IPS-15b (cell line): ENCODE results near the gene TYRO3.

Source experiments
- H3K27me3 ChIP-seq: one replicate; pipeline ENCODE4 v1.6.1; 2013; ENCODE audit warnings: low read length; ENCODE audit not compliant: control insufficient read depth, insufficient read depth
- H3K36me3 ChIP-seq: one replicate; pipeline ENCODE4 v1.6.1; 2013; ENCODE audit warnings: low read length; ENCODE audit not compliant: control insufficient read depth, insufficient read depth
- H3K4me1 ChIP-seq: one replicate; pipeline ENCODE4 v1.6.1; 2013; ENCODE audit warnings: mild to moderate bottlenecking, low read length; ENCODE audit not compliant: control insufficient read depth, insufficient read depth
- H3K4me3 ChIP-seq: one replicate; pipeline ENCODE4 v1.5.1; 2013; ENCODE audit warnings: low read depth, low read length
- H3K9ac ChIP-seq: one replicate; pipeline ENCODE4 v1.6.1; 2013; ENCODE audit warnings: low read depth, mild to moderate bottlenecking, low read length
- H3K9me3 ChIP-seq: one replicate; pipeline ENCODE4 v1.6.1; 2013; ENCODE audit warnings: mild to moderate bottlenecking, low read length; ENCODE audit not compliant: control insufficient read depth, insufficient read depth

TYRO3 gene

GRCh38 chr15:41557673-41558399, 1.2 kb upstream of the TYRO3 start:
- Histone ChIP-seq H3K4me3 (peak overlapping the region; percentile 63), H3K27me3 (no peaks in the 10 kb centered on the region), H3K36me3 (peaks cover 5% of the 10 kb centered on the region), H3K9ac (no peak overlapping the region), H3K9me3 (no peaks in the 10 kb centered on the region), H3K4me1 (peaks cover 28% of the 10 kb centered on the region)

DNA sequence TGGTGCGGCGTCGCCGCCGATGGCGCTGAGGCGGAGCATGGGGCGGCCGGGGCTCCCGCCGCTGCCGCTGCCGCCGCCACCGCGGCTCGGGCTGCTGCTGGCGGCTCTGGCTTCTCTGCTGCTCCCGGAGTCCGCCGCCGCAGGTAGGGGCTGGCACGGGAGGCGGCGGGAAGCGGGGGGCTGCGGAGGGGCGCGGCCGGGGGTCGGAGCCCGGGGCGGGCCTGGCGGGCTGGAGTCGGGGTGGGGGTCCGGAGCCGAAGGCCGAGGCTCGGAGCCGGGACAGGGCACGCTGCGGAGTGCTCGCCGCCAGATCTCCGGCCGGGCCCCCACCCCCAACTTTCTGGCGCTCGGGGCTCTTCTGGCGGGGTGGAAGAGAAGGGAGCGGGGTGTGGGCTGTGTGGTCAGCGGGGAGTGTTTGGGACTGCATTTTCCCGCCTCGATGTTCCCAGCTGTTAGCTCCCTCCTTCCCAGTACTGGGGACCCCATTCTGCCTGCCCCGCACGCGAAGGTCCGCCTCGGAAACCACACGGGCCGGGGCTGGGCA, 299 bp downstream of the TYRO3 start:
- Histone ChIP-seq H3K9ac (peak overlapping the region; percentile 65), H3K27me3 (no peaks in the 10 kb centered on the region), H3K4me3 (peak overlapping the region; percentile 85), H3K36me3 (peaks cover 5% of the 10 kb centered on the region), H3K9me3 (no peaks in the 10 kb centered on the region), H3K4me1 (peaks cover 43% of the 10 kb centered on the region)

GRCh38 chr15:41560572-41560874, 1.5 kb downstream of the TYRO3 start:
- H3K9me3 ChIP-seq: no peaks in the 10 kb centered on the region
- no peaks in the 10 kb centered on the region for H3K27me3 ChIP-seq
- peak overlapping the region; percentile 85 for H3K4me3 ChIP-seq
- peaks cover 52% of the 10 kb centered on the region for H3K4me1 ChIP-seq
- H3K9ac ChIP-seq: peak overlapping the region; percentile 20
- peaks cover 5% of the 10 kb centered on the region for H3K36me3 ChIP-seq

DNA sequence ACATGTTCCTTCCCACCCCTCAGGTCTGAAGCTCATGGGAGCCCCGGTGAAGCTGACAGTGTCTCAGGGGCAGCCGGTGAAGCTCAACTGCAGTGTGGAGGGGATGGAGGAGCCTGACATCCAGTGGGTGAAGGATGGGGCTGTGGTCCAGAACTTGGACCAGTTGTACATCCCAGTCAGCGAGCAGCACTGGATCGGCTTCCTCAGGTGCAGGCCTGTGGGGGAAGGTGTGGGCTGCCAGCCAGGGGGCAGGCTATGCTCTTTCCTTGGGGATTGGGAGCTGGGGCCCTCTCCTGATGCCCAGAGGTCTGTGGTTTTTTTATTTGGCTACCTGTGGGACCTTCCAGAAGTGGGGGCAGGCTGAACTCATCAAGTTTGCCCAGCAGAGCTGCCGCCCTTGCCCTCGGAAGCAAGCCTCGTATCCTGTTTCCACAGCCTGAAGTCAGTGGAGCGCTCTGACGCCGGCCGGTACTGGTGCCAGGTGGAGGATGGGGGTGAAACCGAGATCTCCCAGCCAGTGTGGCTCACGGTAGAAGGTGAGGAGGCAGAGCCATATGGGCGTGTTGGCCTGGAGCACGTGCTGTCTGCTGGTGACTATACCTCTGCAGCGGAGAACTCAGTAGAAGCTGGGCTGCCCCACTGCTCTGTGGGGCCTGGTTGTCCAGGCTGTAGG, 2.2 kb downstream of the TYRO3 start:
- peaks cover 6% of the 10 kb centered on the region for H3K36me3 ChIP-seq
- H3K9me3 ChIP-seq: no peaks in the 10 kb centered on the region
- H3K4me3 ChIP-seq: peak overlapping the region; percentile 85
- no peak overlapping the region for H3K9ac ChIP-seq
- H3K4me1 ChIP-seq: peaks cover 52% of the 10 kb centered on the region
- H3K27me3 ChIP-seq: no peaks in the 10 kb centered on the region

DNA sequence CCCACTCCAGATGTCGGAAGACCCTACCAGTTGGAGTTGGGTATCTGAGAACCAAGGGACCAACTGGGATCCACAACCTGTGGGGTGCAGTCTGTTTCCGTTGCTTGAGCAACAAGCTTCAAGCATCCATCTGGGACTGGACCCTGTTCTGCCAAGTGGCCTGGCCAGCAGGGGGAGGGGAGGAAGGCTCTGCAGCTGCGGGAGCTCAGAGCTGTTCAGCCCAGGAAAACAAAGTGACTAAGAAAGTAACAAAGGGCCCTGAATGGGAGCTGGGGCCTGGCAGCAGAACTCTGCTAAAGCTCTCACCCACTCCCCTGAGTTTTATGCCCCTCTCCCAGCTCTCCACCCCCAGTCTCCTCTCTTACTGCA, 2.7 kb downstream of the TYRO3 start:
- Histone ChIP-seq H3K36me3 (peaks cover 9% of the 10 kb centered on the region), H3K27me3 (no peaks in the 10 kb centered on the region), H3K4me1 (peaks cover 58% of the 10 kb centered on the region), H3K4me3 (peak overlapping the region; percentile 28), H3K9me3 (no peaks in the 10 kb centered on the region), H3K9ac (no peak overlapping the region)

- no peaks in the 10 kb centered on the region for H3K9me3 ChIP-seq
- H3K4me3 ChIP-seq: no peak overlapping the region
- peaks cover 62% of the 10 kb centered on the region for H3K4me1 ChIP-seq
- H3K36me3 ChIP-seq: peaks cover 9% of the 10 kb centered on the region
- H3K9ac ChIP-seq: no peak overlapping the region
- H3K27me3 ChIP-seq: no peaks in the 10 kb centered on the region
Observed at GRCh38 chr15:41562244-41562643, 3.2 kb downstream of the TYRO3 start.

GRCh38 chr15:41562784-41563198, 3.8 kb downstream of the TYRO3 start:
- Histone ChIP-seq H3K9me3 (no peaks in the 10 kb centered on the region), H3K9ac (no peak overlapping the region), H3K36me3 (peaks cover 9% of the 10 kb centered on the region), H3K4me3 (no peak overlapping the region), H3K27me3 (no peaks in the 10 kb centered on the region), H3K4me1 (peaks cover 68% of the 10 kb centered on the region)

GRCh38 chr15:41564286-41564959, 5.4 kb downstream of the TYRO3 start:
- Histone ChIP-seq H3K9ac (no peak overlapping the region), H3K27me3 (no peaks in the 10 kb centered on the region), H3K36me3 (peaks cover 13% of the 10 kb centered on the region), H3K4me1 (peaks cover 76% of the 10 kb centered on the region), H3K4me3 (no peak overlapping the region), H3K9me3 (no peaks in the 10 kb centered on the region)

- Histone ChIP-seq H3K9me3 (no peaks in the 10 kb centered on the region), H3K27me3 (no peaks in the 10 kb centered on the region), H3K4me3 (no peak overlapping the region), H3K36me3 (peaks cover 19% of the 10 kb centered on the region), H3K9ac (no peak overlapping the region), H3K4me1 (peaks cover 74% of the 10 kb centered on the region)
Observed at GRCh38 chr15:41564960-41565502, 6.0 kb downstream of the TYRO3 start.

DNA sequence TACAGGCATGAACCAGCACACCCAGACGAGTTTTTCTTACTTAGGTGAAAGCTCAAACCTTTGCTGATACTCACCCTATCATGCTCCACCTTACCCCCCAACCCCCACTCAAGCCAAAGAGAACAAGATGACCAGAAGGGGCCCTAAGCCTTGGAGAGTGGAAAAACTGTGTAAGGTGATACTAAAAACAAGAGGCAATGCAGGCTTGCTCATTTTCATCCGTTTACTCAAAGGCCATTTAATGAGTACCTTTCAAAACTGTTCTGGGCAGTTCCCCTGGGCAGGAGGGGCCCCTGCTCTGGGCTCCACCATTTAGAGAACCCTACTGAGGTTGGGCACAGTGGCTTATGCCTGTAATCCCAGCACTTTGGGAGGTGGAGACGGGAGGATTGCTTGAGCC, 6.7 kb downstream of the TYRO3 start:
- no peaks in the 10 kb centered on the region for H3K27me3 ChIP-seq
- H3K4me3 ChIP-seq: no peak overlapping the region

DNA sequence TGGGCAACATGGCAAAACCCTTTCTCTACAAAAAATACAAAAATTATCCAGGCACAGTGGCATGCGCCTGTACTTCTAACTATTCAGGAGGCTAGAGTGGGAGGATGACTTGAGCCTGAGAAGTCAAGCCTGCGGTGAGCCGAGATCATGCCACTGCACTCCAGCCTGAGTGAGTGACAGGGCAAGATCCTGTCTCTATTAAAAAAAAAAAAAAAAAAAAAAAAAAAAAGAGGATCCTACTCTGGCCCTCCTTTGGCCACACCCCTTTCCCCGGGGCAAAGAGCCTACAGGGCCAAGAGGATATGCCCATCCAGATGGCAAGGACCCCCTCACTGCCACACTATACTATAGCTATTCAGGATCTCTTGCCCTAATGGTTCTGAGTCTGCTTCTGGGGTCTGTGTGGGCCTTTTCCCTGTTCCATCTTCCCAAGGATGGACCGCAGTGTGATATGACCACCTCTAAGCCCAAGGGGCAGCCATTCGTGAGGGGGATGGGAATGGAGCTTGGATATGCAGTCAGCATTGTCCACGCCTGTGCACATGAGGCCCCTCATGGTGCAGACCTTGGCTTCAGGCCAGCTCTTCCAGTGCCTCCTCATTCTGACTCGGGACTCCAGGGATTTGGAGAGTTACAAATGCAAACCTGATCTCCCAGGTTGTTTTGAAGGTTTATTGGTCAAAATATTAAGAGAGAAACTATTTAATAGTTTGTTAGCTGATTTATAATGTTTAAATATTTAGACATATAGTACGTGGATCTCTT, 7.3 kb downstream of the TYRO3 start:
- no peak overlapping the region for H3K4me3 ChIP-seq
- H3K27me3 ChIP-seq: no peaks in the 10 kb centered on the region
- H3K4me1 ChIP-seq: peaks cover 64% of the 10 kb centered on the region
- H3K36me3 ChIP-seq: peaks cover 32% of the 10 kb centered on the region
- no peak overlapping the region for H3K9ac ChIP-seq
- no peaks in the 10 kb centered on the region for H3K9me3 ChIP-seq

More for the DNA sequence above, 6.7 kb downstream of the TYRO3 start:
- no peak overlapping the region for H3K9ac ChIP-seq
- no peaks in the 10 kb centered on the region for H3K9me3 ChIP-seq
- peaks cover 68% of the 10 kb centered on the region for H3K4me1 ChIP-seq
- H3K36me3 ChIP-seq: peaks cover 26% of the 10 kb centered on the region
